WERI-Rb-1 (cell line): ENCODE data around the gene UBN2.
A peak's percentile ranks its signal among the peaks of the same experiment; 100 is the strongest.

Experiments
- DNase-seq: peaks from one replicate; pipeline ENCODE4 v3.0.0-alpha.2; 2020
- H3K27ac ChIP-seq: fragments of 250-450 bp; sonication (Bioruptor Pico); 2 replicates; pipeline ENCODE4 v1.5.1; 2020; ENCODE audit warnings: mild to moderate bottlenecking, moderate library complexity
- H3K27me3 ChIP-seq: fragments of 250-450 bp; sonication (Bioruptor Pico); 2 replicates; pipeline ENCODE4 v1.5.1; 2021; ENCODE audit warnings: mild to moderate bottlenecking, low read depth, moderate library complexity; ENCODE audit not compliant: insufficient read depth, severe bottlenecking
- H3K36me3 ChIP-seq: fragments of 250-450 bp; sonication (Bioruptor Pico); 2 replicates; pipeline ENCODE4 v1.5.1; 2020; ENCODE audit warnings: mild to moderate bottlenecking, moderate library complexity
- H3K4me3 ChIP-seq: 2 replicates; pipeline ENCODE4 v1.5.1; 2011; ENCODE audit warnings: low read depth, mild to moderate bottlenecking, control low read depth, low read length
- H3K9me3 ChIP-seq: fragments of 250-450 bp; sonication (Bioruptor Pico); 2 replicates; pipeline ENCODE4 v1.5.1; 2021; ENCODE audit warnings: mild to moderate bottlenecking, moderate library complexity; ENCODE audit not compliant: severe bottlenecking
- TF ChIP-seq, protein P1 (sequence below): IDR thresholded peaks from 2 replicates; pipeline ENCODE4 v1.5.1; 2011; ENCODE audit warnings: low read depth, mild to moderate bottlenecking, control low read depth, inconsistent platforms, low read length

The UBN2 gene

DNA sequence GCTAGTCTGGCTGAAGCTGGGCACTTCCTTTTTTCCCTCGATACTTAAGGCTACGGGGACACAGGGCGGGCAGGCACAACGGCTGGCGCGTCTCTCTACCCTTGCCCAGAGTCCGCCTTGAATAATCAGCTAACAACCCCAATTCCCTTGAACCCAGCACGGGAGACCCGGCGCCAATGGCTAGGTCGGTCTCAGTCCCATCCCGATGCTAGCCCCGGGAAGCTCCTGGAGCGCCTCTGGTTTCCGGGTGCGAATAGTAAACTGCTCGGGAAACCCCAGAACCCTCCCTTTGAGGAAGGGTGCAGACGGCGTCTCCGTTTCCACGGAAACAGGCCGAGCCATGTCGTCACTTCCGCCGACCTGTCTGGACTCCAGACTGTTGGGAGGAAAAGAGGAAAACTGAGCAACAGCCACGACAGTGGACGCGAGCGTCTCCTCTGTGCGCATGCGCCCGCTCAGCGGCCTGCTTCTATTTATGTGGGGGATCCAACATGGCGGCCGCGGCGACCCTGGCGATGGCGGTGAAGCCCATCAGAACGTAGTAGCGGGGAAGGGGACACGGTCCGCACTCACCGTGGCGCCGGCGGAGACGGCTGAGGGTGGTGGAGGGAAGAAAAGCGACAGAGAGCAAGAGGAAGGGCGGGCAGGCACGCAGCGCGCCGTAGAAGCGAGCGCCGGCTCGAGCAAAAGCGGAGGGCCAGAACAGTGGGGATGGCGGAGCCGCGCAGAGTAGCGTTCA, at the start of gene UBN2:
Gene UBN2, plus strand, starts transcription at position 464 of the 739 bp plus-strand sequence. Its CDS starts 248 bp downstream, at position 712.
- TF ChIP-seq, protein P1, sequence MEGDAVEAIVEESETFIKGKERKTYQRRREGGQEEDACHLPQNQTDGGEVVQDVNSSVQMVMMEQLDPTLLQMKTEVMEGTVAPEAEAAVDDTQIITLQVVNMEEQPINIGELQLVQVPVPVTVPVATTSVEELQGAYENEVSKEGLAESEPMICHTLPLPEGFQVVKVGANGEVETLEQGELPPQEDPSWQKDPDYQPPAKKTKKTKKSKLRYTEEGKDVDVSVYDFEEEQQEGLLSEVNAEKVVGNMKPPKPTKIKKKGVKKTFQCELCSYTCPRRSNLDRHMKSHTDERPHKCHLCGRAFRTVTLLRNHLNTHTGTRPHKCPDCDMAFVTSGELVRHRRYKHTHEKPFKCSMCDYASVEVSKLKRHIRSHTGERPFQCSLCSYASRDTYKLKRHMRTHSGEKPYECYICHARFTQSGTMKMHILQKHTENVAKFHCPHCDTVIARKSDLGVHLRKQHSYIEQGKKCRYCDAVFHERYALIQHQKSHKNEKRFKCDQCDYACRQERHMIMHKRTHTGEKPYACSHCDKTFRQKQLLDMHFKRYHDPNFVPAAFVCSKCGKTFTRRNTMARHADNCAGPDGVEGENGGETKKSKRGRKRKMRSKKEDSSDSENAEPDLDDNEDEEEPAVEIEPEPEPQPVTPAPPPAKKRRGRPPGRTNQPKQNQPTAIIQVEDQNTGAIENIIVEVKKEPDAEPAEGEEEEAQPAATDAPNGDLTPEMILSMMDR, result no peak
- no peaks in the 10 kb centered on the region for H3K36me3 ChIP-seq

DNA sequence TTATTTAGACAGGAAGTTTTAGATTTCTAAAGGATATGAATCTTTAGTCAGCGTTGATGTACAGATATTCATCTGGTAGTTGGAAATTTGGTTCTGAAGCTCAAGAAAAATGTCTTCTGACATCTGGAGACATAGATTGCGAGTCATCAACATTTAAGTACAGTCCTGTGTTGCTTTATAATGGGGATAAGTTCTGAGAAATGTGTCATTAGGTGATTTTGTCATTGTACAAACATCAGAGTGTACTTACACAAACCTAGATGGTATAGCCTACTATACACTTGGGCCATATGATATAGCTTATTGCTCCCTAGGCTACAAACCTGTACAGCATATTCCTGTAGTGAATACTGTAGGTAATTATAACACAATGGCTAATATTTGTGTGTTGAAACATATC, 49.6 kb upstream of the UBN2 start:
- Histone ChIP-seq H3K4me3 (no peak overlapping the region), H3K36me3 (peaks cover 27% of the 10 kb centered on the region), H3K27ac (no peak overlapping the region), H3K27me3 (no peaks in the 10 kb centered on the region), H3K9me3 (no peaks in the 10 kb centered on the region)
- DNase-seq, result no peak
- TF ChIP-seq, protein P1, result no peak

More for the DNA sequence above, at the start of gene UBN2:
- no peaks in the 10 kb centered on the region for H3K9me3 ChIP-seq
- H3K27ac ChIP-seq, result peak within 1 kb of the TSS; percentile 85
- peak; percentile 96 for DNase-seq
- no peaks in the 10 kb centered on the region for H3K27me3 ChIP-seq
- H3K4me3 ChIP-seq, result peak within 1 kb of the TSS; percentile 87

DNA sequence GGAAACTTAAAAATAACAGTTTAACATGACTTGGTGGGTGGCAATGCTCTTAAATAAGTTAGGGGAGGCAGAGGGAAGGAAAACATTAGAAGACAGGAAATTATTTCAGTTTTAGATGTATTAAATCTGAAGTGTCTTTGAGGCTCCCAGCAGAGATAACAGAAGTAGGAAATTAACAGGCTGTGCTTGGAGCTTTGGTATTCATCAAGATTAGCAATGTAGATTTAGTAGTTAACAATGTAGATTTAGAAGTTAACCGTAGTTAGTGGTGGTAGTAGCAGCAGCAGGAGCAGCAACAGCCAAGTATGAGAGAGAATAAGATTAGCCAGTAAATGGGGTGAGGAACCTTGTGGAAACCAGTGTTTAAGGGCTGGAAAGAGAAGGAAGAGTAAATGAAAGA, 48.7 kb upstream of the UBN2 start:
- Histone ChIP-seq H3K4me3 (no peak overlapping the region), H3K36me3 (peaks cover 27% of the 10 kb centered on the region), H3K27me3 (no peaks in the 10 kb centered on the region), H3K9me3 (no peaks in the 10 kb centered on the region), H3K27ac (no peak overlapping the region)
- TF ChIP-seq, protein P1, result no peak
- DNase-seq, result no peak

DNA sequence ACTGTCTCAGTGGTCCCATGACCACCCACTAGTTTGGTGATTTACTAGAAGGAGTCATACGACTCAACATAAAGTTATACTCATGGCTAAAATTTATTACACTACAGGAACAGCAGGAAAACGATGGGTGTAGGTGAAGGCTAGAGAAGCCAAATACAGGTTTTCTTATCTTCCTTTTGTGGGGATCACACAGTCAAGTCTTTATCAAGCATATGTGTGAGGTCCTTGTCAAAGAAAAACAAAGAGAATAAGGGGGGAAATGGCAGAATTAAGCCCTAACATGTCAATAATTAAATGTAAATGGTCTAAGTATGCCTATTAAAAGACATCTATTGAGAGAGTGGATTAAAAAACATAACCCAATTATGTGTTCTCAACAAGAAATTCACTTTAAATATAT, 47.8 kb upstream of the UBN2 start:
- TF ChIP-seq, protein P1, result no peak
- no peak overlapping the region for H3K27ac ChIP-seq
- H3K36me3 ChIP-seq, result peaks cover 27% of the 10 kb centered on the region

DNA sequence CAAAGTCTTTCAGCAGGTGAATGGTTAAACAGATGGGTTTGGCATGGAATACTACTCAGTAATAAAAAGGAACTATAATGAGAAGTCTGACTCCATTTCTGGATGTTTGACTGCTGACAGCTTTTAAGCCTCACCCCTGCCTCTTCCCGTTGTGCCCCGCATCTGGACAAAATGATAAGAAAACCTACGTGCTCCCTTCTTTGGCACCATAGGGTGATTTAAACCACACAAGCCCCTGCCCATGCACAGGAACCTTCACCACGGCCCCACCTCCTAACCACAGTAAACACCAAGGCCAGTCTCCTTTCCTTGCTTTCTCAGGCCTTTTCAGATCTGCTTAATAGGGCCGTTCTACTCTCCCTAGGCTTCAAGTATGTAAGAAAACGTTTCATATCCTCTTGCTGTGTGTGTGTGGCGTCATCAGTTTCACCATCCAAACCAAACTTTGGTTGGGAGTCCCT, 47.1 kb upstream of the UBN2 start:
- Histone ChIP-seq H3K27ac (no peak overlapping the region), H3K36me3 (peaks cover 27% of the 10 kb centered on the region), H3K9me3 (no peaks in the 10 kb centered on the region), H3K4me3 (no peak overlapping the region), H3K27me3 (no peaks in the 10 kb centered on the region)
- TF ChIP-seq, protein P1, result no peak
- no peak for DNase-seq

More for the DNA sequence above, 47.8 kb upstream of the UBN2 start:
- H3K27me3 ChIP-seq, result no peaks in the 10 kb centered on the region
- no peak for DNase-seq
- no peaks in the 10 kb centered on the region for H3K9me3 ChIP-seq
- H3K4me3 ChIP-seq, result no peak overlapping the region
